Hematopoietic multipotent progenitor cell treated with erythropoietin and hydrocortisone succinate and interleukin-3 and kit ligand, for 17 days (in vitro differentiated cells): Measurements from ENCODE around the gene XDH.

ENCODE experiments used
- DNase-seq: peaks from one replicate; pipeline ENCODE4 v3.0.0-alpha.2; 2015; ENCODE audit warnings: low spot score

Gene XDH

DNA sequence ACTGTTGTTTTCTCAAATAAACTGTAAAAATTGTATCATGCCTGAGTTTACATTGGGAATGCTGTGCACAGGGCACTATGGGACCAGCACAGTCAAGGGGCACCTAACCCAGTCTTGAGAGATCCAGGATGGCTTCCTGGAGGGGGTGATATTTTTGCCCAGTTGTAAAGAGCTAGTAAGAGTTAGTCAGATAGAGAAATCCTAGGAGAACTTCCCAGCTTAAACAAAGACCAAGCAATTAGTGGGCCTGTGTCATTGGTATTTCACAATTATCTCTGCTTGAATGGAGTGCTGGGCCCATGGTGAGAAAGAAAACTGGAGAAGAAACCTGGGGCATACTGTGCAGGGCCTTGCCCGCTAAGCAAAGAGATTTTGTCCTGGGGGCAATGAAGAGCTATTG lies 12.2 kb downstream of the XDH start:
- DNase-seq, result no peak

DNA sequence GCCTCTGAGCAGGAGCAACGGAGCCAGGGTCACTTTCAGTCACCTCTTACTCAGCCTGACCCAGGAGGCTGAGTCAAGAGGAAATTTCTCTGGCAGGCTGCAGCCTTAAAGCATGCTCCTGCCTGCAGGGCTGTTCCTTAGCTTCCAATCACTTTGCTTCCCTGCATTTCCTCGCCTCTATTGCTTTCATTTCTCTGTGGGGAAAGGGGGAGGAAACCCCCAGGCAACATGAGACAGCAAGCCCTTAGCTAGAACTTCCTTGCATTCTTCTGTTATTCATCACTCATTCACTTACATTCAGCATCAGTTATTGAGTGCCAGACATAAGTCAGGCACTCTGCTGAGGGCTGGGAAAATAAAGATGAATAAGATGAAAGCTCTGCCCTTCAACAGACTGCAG lies 13.0 kb downstream of the XDH start:
- DNase-seq, result no peak

GRCh38 chr2:31398881-31399280 lies 15.7 kb downstream of the XDH start:
- DNase-seq, result no peak

- DNase-seq, result no peak
These were observed 17.4 kb downstream of the XDH start for GRCh38 chr2:31397094-31397493.

- no peak for DNase-seq
These were observed 24.2 kb downstream of the XDH start for GRCh38 chr2:31390324-31390723.

- no peak for DNase-seq
These were observed 25.8 kb downstream of the XDH start for GRCh38 chr2:31388736-31389135.

GRCh38 chr2:31387850-31388249 lies 26.7 kb downstream of the XDH start:
- no peak for DNase-seq

GRCh38 chr2:31386648-31387047 lies 27.9 kb downstream of the XDH start:
- no peak for DNase-seq

DNA sequence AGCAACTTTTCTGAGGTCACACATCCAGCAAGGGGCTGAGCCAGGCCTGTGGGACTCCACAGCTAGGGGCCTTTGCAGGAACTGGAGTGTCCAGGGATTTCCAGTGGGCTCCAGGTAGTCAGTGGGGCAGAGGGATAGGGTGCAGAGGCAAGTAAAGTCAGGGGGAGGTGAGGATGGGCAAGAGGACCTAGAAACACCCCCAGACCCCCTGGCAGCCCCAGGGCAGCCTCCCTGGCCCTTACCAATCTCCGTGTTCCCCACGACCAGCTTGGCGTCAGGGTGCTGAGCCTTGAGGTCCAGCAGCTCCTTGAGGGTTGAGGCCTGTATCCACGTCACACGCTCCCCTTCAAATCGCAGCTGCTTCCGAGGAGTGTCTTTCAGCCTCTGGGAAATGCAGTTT lies 28.4 kb downstream of the XDH start:
- DNase-seq, result no peak

DNA sequence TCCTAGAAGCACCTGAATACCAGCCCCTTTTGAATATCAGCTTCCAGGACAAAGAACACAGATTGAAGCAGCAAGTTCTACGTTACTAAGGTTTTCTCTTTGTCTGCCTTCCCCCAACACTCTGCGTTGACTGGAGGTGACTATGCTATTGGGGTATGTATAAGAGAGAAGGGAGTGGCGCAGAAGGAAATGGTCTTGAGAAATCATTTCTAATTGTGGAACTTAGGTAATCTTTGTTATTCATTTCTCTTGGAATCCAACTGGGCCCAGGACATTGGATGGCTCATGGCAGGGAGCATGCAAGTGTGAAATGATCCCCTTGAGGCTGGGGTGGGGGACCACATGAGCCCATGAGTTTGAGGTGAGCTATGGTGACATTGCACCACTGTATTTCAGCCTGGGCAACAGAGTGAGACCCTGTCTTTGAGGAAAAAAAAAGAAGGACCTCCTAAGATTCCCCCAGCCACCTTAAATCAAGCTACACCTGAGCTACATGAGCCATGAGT lies 29.7 kb downstream of the XDH start:
- DNase-seq, result no peak

GRCh38 chr2:31384351-31384750 lies 30.2 kb downstream of the XDH start:
- DNase-seq, result no peak

- DNase-seq, result no peak
These were observed 30.9 kb downstream of the XDH start for GRCh38 chr2:31383471-31384153.

DNA sequence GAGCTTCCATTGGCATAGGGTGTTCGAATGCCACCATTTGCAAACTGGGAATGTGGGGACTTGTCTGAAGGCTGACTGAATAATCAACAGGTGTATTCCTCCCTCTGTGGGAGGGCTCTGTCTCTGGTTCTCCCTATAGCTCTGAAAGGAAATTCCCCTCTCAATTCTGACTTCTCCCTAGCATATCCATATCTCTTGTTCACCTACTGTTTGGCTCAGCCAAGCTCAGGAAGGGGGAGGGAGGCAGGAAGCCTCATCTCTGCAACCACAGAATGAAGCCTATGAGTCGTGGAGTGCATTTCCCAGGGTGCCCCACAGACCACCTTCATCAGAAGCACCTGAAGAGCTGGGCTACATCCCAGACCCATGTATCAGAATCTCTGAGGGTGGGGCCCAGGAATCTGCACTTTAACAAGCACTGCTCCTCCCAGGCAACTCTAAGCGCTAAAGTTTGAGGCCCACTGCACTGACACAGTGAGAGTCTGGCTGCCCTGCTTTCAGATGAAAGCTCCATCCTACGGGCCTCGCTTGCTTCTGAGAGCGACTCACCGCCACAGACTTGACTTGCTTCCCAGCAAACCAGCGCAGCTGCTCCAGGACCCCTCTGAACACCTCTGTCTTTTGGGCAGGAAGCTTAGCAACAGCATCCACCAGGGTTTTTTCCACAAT lies 32.0 kb downstream of the XDH start:
- no peak for DNase-seq

GRCh38 chr2:31381601-31382000 lies 32.9 kb downstream of the XDH start:
- no peak for DNase-seq

- DNase-seq, result no peak
These were observed 34.3 kb downstream of the XDH start for GRCh38 chr2:31380243-31380642.

DNA sequence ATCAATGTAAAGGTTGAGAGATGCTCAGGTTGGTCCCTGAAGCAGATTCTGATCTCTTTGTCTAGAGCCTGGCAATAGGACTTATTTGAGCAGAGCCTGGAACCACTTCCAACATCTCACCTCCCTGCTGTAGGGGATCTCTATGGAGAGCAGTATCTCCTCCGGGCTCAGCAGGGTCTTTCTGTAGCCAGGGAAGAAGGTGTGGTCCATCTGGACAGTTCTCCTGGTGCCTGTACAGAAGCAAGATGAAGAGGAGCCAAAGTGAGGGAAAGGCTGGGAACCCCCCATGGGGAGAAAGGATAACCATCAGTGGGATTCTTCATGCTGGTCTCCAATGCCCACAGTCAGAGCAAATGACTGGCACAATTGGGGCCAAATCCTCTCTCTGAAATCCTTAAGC lies 34.8 kb downstream of the XDH start:
- DNase-seq, result no peak

GRCh38 chr2:31378791-31379501 lies 35.6 kb downstream of the XDH start:
- DNase-seq, result no peak

- DNase-seq, result no peak
These were observed 36.2 kb downstream of the XDH start for GRCh38 chr2:31378389-31378788.

- no peak for DNase-seq
These were observed 41.4 kb downstream of the XDH start for GRCh38 chr2:31373127-31373526.

DNA sequence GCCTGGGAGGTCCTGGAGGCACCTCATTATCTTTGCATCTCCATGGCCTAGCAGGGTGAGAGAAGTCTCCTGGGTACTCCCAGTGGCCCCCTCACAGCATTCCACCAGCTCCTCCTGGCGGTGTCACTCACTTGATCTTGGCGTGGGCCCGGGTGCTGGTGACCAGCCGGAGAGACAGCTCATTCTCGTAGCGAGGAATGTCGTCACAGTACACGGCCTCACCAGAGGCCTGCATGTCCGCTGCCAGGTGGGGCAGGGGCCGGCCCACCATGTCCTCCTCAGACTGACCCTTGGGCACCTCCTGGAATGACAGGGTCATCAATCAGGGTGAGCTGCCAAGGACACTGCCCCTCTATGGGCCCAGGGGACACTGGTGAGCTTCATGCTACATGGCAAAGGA lies 42.4 kb downstream of the XDH start:
- DNase-seq, result no peak

GRCh38 chr2:31371691-31372090 lies 42.9 kb downstream of the XDH start:
- no peak for DNase-seq

DNA sequence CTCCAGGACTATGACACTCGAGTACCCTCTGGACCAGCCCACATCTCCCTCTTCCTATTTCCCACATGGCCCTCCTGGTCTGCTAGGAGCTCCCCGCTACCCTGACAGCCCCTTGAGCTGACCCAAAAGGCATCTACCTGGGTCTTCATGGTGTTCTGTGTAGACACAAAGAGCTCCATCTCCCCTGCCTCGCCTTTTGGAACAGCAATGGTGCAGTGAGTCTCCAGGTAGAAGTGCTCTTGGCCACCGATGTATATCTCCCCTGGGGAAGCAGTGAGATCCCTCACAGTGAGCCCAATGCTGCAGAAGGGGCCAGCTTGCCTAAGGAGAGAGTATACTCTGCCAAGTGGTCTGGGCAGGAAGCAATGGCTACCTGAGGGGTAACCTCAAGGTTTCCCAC lies 47.8 kb downstream of the XDH start:
- DNase-seq, result no peak

GRCh38 chr2:31365834-31366505 lies 48.6 kb downstream of the XDH start:
- DNase-seq, result no peak
